Activated T-helper 1 cell treated with Interleukin-2 at 50 U/mL for 16 hours (primary cell): ENCODE results near the gene CEACAM5.

Experiments
- DNase-seq: peaks from one replicate; pipeline ENCODE4 v3.0.0-alpha.2; 2020; ENCODE audit warnings: low read depth

The CEACAM5 gene

DNA sequence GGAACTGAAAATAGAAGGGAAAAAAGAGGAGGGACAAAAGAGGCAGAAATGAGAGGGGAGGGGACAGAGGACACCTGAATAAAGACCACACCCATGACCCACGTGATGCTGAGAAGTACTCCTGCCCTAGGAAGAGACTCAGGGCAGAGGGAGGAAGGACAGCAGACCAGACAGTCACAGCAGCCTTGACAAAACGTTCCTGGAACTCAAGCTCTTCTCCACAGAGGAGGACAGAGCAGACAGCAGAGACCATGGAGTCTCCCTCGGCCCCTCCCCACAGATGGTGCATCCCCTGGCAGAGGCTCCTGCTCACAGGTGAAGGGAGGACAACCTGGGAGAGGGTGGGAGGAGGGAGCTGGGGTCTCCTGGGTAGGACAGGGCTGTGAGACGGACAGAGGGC, at the start of gene CEACAM5:
CEACAM5 (plus strand) TSS at position 146 of the 400 bp plus-strand sequence; CDS start at position 252, 106 bp downstream.
- no peak for DNase-seq

DNA sequence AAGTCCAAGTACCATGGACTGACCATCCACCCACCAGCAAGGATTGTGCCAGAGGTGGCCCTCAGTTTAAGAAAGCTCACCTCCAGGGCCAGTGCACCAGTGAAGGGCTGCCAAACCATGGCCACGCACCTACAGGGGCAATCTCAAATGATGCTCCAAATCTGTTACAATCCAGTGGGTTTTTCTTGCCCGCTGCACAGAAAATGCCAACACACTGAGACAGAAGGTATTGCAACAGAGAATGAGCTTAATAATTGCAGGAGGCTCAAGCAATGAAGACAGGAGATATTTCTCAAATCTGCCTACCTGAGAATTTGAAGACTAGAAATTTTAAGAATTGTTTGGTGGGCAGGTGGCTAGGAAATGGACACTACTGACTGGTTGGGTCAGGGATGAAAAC, 42.4 kb upstream of the CEACAM5 start:
- no peak for DNase-seq

DNA sequence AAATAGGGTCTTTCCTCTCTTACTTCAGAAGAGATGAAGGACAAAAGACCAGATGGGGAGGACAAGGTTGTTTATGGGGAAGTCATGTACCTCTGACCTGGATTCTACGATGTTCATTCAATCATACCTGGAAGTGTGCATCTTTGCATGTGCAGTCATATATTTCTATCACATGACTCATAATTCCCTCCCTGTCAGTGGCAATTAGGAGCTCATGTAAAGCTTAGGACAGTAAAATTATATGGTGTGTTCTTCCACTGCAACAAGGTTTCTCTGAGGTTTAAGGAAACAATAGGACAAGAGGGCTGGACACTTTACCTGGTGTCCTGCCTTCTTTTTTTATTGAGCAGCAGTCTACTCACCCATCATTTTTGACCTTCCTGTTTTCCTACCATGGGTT, 40.1 kb upstream of the CEACAM5 start:
- DNase-seq: no peak

DNA sequence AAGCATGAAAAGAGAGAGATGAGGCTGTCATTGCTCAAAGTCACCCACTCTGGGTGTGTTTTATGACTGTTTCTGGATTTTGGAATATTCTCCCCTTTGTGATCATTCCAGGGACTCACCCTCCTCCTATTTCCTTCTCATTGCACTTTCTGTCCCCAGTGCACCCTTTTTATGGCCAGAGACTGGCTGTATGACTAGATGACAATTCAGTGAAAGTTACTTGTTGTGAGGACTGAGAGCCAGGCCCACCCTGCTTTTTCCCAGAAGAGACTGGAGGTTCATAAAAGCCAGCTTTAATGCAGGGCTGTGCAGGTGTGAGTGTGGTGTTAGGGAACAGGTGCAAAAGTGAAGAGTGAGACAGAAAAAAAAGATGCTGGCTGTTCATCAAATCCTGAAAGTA, 37.7 kb upstream of the CEACAM5 start:
- DNase-seq: no peak

DNA sequence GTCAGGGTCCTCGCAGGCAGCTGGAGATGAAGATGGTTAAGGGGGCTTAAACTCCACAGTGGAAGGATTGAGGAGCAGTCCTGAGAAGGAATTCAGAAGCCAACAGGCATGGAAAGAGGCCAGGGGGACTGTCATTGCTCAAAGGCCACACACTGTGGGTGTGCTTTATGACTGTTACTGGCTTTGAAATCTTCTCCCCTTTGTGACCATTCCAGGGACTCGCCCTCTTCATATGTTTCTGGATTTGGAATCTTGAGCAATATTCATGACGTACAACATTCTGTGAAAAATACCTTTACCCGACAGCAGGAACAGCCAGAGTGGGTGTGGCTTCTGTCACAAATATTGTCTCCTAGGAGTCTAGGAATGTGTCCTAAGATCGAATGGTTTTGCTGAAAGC, 36.9 kb upstream of the CEACAM5 start:
- no peak for DNase-seq

DNA sequence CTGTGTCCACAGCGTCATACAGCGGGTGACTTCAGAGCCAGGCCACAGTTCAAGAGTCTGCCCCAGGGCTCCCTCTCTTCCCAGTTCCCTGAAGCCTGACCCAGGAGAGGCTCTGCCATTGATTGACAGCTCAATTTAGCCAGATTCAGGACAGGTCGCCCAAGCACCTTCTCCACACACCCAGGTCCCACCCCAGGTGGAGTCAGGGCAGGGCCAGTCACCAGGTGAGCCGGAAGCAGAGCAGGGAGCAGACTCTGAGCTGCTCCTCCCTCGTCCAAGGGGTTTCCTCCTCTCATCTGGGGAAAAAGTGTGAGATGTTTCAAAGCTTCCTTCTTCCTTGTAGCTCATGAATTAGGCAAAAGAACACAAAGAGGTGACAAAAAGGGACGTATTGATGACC, 26.0 kb upstream of the CEACAM5 start:
- no peak for DNase-seq

DNA sequence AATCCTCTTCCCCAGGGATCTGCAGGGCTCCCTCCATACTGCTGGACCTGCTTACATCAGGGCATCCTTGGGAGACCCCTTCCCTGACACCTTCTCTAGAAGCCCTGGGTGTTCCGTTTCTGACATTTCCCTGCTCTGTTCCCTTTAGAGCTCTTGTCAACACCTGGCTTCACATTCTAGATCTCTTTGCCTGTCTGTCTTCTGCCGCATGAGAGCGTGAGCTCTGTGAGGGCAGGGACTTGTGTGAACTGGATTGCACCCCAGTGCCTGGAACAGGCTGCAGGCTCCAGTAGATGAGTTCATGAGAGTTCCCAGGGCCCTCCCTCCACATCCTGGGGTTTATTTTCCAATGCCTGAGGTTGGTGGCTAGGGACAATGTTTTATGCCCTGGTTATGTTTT, 21.0 kb upstream of the CEACAM5 start:
- no peak for DNase-seq

DNA sequence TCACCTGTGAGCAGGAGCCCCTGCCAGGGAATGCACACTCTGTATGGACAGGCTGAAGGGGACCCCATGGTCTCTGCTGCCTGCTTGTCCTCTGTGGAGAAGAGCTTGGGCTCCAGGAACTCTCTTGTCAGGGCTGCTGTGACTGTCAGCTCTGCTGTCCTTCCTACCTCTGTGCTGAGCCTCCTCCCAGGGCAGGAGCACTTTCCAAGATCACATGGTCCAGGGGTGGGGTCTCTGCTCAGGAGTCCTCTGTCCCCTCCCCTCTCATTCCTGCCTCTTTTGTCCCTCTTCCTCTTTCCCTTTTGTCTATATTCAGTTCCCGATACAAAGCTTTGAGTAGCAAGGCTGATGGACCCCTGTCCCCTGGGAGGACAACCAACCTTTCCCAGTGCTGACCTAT, 20.3 kb upstream of the CEACAM5 start, which contains the start of gene CEACAM7:
CEACAM7 (minus strand) TSS at position 173 of the 400 bp plus-strand sequence; CDS start at position 68, 105 bp downstream.
- no peak for DNase-seq

DNA sequence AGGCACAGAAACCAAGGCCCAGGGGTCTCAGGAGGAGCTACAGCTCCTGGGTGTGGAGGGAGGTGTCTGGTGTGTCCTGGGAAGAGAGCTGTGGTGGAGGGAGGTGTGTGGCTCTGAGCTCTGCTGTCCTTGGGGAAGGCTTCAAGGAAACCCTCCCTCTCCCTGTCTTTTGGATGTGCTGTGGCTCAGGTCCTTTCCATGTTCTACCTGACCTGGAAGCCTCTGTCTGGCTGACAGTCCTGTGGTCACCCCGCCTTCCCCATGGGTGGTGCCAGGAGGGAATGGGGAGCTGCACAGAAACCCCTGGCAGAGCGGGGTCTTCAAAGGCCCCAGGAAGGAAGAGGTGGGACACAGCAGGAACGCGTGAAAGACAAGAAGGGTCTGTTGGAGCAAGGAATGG, 19.7 kb upstream of the CEACAM5 start:
- DNase-seq: no peak

DNA sequence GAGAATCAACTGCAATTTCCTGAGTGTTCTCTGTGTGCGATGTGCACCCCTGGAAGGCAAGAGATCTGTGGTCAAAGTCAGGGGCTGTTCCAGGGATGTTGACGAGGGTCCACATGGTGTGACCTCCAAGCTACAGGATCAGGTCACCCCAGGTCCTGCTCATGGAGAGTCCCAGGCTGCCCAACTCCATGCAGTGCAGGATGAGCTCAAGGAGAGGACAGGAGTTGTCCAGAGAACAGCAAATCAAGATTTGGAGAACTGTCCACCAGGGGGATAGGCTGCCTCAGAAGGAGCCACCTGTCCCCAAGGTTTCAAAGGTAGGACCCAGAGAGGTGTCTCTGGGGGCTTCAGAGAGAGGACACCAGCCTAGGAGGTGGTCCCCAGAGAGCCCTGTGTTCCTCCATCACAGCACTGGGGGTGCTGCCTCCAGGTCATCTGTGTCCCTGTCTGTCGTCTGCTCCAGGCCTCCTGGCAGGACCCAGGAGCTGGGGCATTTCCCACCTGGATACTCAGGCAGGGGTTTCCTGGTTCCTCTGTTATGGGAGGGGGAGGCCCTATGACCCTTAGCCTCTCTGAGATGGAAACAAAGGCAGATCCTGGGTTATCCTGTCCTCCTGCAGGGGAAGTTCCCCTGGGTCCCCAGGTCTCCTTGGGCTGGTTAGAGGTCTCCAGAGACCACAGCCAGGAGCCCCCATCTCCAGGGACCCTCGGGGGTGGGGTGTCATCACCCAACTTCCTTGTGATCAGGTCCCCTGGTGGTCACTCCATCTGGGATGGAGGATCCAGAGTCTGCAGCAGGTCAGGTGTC, 18.2 kb upstream of the CEACAM5 start:
- no peak for DNase-seq

DNA sequence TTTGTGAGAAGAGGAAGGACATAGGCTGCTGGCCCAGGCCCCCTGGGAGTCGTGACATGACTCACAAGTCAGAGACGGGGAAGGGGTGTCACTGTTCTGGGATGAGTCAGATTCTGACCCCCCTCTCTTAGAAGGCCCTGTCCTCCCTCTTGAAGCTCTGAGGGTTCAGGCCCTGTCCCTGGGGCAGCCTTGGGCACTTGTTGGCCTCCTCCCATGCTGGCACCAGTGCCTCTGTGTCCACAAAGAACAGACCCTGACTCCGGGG, 17.7 kb upstream of the CEACAM5 start:
- DNase-seq: no peak

DNA sequence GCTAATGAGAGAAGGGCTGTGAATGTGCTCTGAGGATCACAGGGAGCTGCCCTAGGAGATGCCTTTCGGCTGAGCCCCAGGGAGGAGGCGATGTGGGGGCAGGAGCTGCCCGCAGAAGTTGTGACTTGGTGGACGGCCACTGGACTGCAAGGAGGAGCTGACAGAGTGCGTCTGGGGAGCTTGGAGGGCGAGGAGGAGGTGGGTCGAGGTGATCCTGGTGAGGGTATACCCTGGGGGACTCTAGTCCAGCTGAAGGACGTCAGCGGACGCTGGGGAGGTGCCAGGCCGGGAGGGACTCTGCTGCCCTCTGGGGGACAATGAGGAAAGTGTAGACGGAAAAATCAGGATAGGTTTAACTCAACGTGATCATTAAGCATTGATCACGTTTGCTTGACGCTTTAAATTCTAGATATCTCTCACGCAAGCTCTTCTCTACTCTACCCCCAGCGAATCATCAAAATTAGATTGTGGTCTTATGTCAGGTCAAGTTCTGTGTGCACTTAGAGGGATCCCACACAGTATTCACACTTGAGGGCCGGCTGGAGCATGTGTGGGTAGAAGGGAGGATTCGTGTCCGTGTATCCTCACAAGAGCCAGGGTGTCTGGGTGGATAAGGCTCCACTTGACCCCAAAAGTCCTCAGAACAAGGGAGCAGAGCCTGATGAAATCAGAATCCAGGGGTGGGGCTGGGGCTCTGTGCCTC, 17.0 kb upstream of the CEACAM5 start:
- no peak for DNase-seq

DNA sequence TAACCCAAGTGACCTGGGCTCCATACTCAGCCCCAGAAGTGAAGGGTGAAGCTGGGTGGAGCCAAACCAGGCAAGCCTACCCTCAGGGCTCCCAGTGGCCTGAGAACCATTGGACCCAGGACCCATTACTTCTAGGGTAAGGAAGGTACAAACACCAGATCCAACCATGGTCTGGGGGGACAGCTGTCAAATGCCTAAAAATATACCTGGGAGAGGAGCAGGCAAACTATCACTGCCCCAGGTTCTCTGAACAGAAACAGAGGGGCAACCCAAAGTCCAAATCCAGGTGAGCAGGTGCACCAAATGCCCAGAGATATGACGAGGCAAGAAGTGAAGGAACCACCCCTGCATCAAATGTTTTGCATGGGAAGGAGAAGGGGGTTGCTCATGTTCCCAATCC, 14.2 kb upstream of the CEACAM5 start:
- DNase-seq: no peak

DNA sequence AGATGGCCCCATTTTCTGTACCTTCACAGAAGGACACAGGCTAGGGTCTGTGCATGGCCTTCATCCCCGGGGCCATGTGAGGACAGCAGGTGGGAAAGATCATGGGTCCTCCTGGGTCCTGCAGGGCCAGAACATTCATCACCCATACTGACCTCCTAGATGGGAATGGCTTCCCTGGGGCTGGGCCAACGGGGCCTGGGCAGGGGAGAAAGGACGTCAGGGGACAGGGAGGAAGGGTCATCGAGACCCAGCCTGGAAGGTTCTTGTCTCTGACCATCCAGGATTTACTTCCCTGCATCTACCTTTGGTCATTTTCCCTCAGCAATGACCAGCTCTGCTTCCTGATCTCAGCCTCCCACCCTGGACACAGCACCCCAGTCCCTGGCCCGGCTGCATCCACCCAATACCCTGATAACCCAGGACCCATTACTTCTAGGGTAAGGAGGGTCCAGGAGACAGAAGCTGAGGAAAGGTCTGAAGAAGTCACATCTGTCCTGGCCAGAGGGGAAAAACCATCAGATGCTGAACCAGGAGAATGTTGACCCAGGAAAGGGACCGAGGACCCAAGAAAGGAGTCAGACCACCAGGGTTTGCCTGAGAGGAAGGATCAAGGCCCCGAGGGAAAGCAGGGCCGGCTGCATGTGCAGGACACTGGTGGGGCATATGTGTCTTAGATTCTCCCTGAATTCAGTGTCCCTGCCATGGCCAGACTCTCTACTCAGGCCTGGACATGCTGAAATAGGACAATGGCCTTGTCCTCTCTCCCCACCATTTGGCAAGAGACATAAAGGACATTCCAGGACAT, 13.4 kb upstream of the CEACAM5 start:
- DNase-seq: no peak

DNA sequence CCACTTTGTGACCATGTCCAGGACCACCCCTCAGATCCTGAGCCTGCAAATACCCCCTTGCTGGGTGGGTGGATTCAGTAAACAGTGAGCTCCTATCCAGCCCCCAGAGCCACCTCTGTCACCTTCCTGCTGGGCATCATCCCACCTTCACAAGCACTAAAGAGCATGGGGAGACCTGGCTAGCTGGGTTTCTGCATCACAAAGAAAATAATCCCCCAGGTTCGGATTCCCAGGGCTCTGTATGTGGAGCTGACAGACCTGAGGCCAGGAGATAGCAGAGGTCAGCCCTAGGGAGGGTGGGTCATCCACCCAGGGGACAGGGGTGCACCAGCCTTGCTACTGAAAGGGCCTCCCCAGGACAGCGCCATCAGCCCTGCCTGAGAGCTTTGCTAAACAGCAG, 12.7 kb upstream of the CEACAM5 start:
- DNase-seq: no peak

DNA sequence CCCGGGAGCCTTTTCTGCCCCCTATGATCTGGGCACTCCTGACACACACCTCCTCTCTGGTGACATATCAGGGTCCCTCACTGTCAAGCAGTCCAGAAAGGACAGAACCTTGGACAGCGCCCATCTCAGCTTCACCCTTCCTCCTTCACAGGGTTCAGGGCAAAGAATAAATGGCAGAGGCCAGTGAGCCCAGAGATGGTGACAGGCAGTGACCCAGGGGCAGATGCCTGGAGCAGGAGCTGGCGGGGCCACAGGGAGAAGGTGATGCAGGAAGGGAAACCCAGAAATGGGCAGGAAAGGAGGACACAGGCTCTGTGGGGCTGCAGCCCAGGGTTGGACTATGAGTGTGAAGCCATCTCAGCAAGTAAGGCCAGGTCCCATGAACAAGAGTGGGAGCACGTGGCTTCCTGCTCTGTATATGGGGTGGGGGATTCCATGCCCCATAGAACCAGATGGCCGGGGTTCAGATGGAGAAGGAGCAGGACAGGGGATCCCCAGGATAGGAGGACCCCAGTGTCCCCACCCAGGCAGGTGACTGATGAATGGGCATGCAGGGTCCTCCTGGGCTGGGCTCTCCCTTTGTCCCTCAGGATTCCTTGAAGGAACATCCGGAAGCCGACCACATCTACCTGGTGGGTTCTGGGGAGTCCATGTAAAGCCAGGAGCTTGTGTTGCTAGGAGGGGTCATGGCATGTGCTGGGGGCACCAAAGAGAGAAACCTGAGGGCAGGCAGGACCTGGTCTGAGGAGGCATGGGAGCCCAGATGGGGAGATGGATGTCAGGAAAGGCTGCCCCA, 11.8 kb upstream of the CEACAM5 start:
- no peak for DNase-seq

DNA sequence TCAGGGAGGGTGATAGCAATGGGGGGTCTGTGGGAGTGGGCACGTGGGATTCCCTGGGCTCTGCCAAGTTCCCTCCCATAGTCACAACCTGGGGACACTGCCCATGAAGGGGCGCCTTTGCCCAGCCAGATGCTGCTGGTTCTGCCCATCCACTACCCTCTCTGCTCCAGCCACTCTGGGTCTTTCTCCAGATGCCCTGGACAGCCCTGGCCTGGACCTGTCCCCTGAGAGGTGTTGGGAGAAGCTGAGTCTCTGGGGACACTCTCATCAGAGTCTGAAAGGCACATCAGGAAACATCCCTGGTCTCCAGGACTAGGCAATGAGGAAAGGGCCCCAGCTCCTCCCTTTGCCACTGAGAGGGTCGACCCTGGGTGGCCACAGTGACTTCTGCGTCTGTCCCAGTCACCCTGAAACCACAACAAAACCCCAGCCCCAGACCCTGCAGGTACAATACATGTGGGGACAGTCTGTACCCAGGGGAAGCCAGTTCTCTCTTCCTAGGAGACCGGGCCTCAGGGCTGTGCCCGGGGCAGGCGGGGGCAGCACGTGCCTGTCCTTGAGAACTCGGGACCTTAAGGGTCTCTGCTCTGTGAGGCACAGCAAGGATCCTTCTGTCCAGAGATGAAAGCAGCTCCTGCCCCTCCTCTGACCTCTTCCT, 11.1 kb upstream of the CEACAM5 start:
- DNase-seq: no peak

DNA sequence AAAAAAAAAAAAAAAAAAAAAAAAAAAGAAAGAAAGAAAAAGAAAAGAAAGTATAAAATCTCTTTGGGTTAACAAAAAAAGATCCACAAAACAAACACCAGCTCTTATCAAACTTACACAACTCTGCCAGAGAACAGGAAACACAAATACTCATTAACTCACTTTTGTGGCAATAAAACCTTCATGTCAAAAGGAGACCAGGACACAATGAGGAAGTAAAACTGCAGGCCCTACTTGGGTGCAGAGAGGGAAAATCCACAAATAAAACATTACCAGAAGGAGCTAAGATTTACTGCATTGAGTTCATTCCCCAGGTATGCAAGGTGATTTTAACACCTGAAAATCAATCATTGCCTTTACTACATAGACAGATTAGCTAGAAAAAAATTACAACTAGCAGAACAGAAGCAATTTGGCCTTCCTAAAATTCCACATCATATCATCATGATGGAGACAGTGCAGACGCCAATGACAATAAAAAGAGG, 9.6 kb upstream of the CEACAM5 start:
- DNase-seq: no peak

DNA sequence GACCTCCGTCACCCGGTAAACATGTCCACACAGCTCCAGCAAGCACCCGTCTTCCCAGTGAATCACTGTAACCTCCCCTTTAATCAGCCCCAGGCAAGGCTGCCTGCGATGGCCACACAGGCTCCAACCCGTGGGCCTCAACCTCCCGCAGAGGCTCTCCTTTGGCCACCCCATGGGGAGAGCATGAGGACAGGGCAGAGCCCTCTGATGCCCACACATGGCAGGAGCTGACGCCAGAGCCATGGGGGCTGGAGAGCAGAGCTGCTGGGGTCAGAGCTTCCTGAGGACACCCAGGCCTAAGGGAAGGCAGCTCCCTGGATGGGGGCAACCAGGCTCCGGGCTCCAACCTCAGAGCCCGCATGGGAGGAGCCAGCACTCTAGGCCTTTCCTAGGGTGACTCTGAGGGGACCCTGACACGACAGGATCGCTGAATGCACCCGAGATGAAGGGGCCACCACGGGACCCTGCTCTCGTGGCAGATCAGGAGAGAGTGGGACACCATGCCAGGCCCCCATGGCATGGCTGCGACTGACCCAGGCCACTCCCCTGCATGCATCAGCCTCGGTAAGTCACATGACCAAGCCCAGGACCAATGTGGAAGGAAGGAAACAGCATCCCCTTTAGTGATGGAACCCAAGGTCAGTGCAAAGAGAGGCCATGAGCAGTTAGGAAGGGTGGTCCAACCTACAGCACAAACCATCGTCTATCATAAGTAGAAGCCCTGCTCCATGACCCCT, 9.0 kb upstream of the CEACAM5 start:
- no peak for DNase-seq

DNA sequence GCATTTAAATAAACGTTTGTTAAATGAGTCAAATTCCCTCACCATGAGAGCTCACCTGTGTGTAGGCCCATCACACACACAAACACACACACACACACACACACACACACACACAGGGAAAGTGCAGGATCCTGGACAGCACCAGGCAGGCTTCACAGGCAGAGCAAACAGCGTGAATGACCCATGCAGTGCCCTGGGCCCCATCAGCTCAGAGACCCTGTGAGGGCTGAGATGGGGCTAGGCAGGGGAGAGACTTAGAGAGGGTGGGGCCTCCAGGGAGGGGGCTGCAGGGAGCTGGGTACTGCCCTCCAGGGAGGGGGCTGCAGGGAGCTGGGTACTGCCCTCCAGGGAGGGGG, 8.5 kb upstream of the CEACAM5 start:
- no peak for DNase-seq
